Measurements from ENCODE around the gene GAMT.
"Not testable (repeated sequence)": the region's sequence is repeated elsewhere in the genome, so short reads cannot be mapped to it uniquely, and the experiment has no call there.

GAMT gene

GRCh38 chr19:1440418-1440801 lies 39.1 kb upstream of the GAMT start:
- Histone ChIP-seq H3K27me3 (ENCODE audit: insufficient read depth, low read length) (peaks cover 2% of the 10 kb centered on the region), H3K27ac (ENCODE audit: low read depth, low read length) (no peak overlapping the region; the same call in 1 of the 2 replicates), H3K9me3 (ENCODE audit: insufficient read depth, low read depth, low read length) (no peaks in the 10 kb centered on the region), H3K9ac (ENCODE audit: low read depth, low read length) (no peak overlapping the region), H3K36me3 (ENCODE audit: insufficient read depth, low read length) (peaks cover 43% of the 10 kb centered on the region), H3K4me1 (ENCODE audit: insufficient read depth, low read length) (no peaks in the 10 kb centered on the region; the same call in 1 of the 2 replicates), H3K4me3 (ENCODE audit: low read length) (no peak overlapping the region; the same call in 1 of the 2 replicates)
- 97% methylated on average over 15 of the region's 15 CpGs for WGBS

- not testable (repeated sequence) for H3K9me3 ChIP-seq (ENCODE audit: insufficient read depth, low read depth, low read length); H3K4me1 ChIP-seq (ENCODE audit: insufficient read depth, low read length); H3K27me3 ChIP-seq (ENCODE audit: insufficient read depth, low read length)
- H3K4me3 ChIP-seq (ENCODE audit: low read length) = peak overlapping the region; percentile 60
- H3K36me3 ChIP-seq (ENCODE audit: insufficient read depth, low read length) = peaks cover 48% of the 10 kb centered on the region
- WGBS = 84% methylated on average over 57 of the region's 57 CpGs
- peak overlapping the region; percentile 98 for H3K9ac ChIP-seq (ENCODE audit: low read depth, low read length)
- H3K27ac ChIP-seq (ENCODE audit: low read depth, low read length) = peak overlapping the region; percentile 49; the same call in 1 of the 2 replicates
These were observed 38.4 kb upstream of the GAMT start for GRCh38 chr19:1439525-1440417.

GRCh38 chr19:1438933-1439354 lies 37.6 kb upstream of the GAMT start:
- H3K4me1 ChIP-seq (ENCODE audit: insufficient read depth, low read length) = no peaks in the 10 kb centered on the region; the same call in 1 of the 2 replicates
- H3K36me3 ChIP-seq (ENCODE audit: insufficient read depth, low read length) = peaks cover 56% of the 10 kb centered on the region
- peak overlapping the region; percentile 60 for H3K4me3 ChIP-seq (ENCODE audit: low read length)
- H3K27me3 ChIP-seq (ENCODE audit: insufficient read depth, low read length) = no peaks in the 10 kb centered on the region
- under 1% methylated on average over 26 of the region's 26 CpGs for WGBS
- peak overlapping the region; percentile 88 for H3K27ac ChIP-seq (ENCODE audit: low read depth, low read length)
- H3K9ac ChIP-seq (ENCODE audit: low read depth, low read length) = peak overlapping the region; percentile 98
- H3K9me3 ChIP-seq (ENCODE audit: insufficient read depth, low read depth, low read length) = no peaks in the 10 kb centered on the region

- WGBS = 2% methylated on average over 100 of the region's 100 CpGs
- peaks cover 62% of the 10 kb centered on the region for H3K36me3 ChIP-seq (ENCODE audit: insufficient read depth, low read length)
- H3K4me1 ChIP-seq (ENCODE audit: insufficient read depth, low read length) = no peaks in the 10 kb centered on the region; the same call in 1 of the 2 replicates
- H3K9me3 ChIP-seq (ENCODE audit: insufficient read depth, low read depth, low read length) = no peaks in the 10 kb centered on the region
- H3K4me3 ChIP-seq (ENCODE audit: low read length) = peak within 1 kb of the TSS; percentile 60
- H3K9ac ChIP-seq (ENCODE audit: low read depth, low read length) = peak within 1 kb of the TSS; percentile 98
- H3K27ac ChIP-seq (ENCODE audit: low read depth, low read length) = peak within 1 kb of the TSS; percentile 88
- H3K27me3 ChIP-seq (ENCODE audit: insufficient read depth, low read length) = no peaks in the 10 kb centered on the region
These were observed 36.9 kb upstream of the GAMT start, which contains the start of gene RPS15 for GRCh38 chr19:1438035-1438932. RPS15 (plus strand) TSS chr19:1438396; CDS start chr19:1438426, 30 bp downstream.

GRCh38 chr19:1437609-1438008 lies 36.3 kb upstream of the GAMT start:
- Histone ChIP-seq H3K9ac (ENCODE audit: low read depth, low read length) (no peak overlapping the region), H3K4me3 (ENCODE audit: low read length) (peak overlapping the region; percentile 60; the same call in 1 of the 2 replicates), H3K36me3 (ENCODE audit: insufficient read depth, low read length) (peaks cover 66% of the 10 kb centered on the region), H3K27ac (ENCODE audit: low read depth, low read length) (no peak overlapping the region), H3K9me3 (ENCODE audit: insufficient read depth, low read depth, low read length) (no peaks in the 10 kb centered on the region), H3K27me3 (ENCODE audit: insufficient read depth, low read length) (no peaks in the 10 kb centered on the region), H3K4me1 (ENCODE audit: insufficient read depth, low read length) (no peaks in the 10 kb centered on the region; the same call in 1 of the 2 replicates)
- WGBS = 92% methylated on average over 8 of the region's 8 CpGs

- Histone ChIP-seq H3K27ac (ENCODE audit: low read depth, low read length) (no peak overlapping the region), H3K36me3 (ENCODE audit: insufficient read depth, low read length) (peaks cover 63% of the 10 kb centered on the region), H3K9me3 (ENCODE audit: insufficient read depth, low read depth, low read length) (no peaks in the 10 kb centered on the region), H3K4me1 (ENCODE audit: insufficient read depth, low read length) (no peaks in the 10 kb centered on the region; the same call in 1 of the 2 replicates), H3K4me3 (ENCODE audit: low read length) (no peak overlapping the region), H3K9ac (ENCODE audit: low read depth, low read length) (no peak overlapping the region), H3K27me3 (ENCODE audit: insufficient read depth, low read length) (no peaks in the 10 kb centered on the region)
- WGBS = 90% methylated on average over 21 of the region's 21 CpGs
These were observed 34.1 kb upstream of the GAMT start for GRCh38 chr19:1435378-1435989.

- Histone ChIP-seq H3K27me3 (ENCODE audit: insufficient read depth, low read length) (no peaks in the 10 kb centered on the region), H3K36me3 (ENCODE audit: insufficient read depth, low read length) (peaks cover 61% of the 10 kb centered on the region), H3K9me3 (ENCODE audit: insufficient read depth, low read depth, low read length) (no peaks in the 10 kb centered on the region), H3K27ac (ENCODE audit: low read depth, low read length) (no peak overlapping the region), H3K9ac (ENCODE audit: low read depth, low read length) (no peak overlapping the region), H3K4me1 (ENCODE audit: insufficient read depth, low read length) (no peaks in the 10 kb centered on the region; the same call in 1 of the 2 replicates), H3K4me3 (ENCODE audit: low read length) (no peak overlapping the region)
- 94% methylated on average over 38 of the region's 39 CpGs for WGBS
These were observed 33.3 kb upstream of the GAMT start for GRCh38 chr19:1434577-1435060.

GRCh38 chr19:1434040-1434366 lies 32.7 kb upstream of the GAMT start:
- WGBS = 95% methylated on average over 17 of the region's 17 CpGs
- no peaks in the 10 kb centered on the region for H3K9me3 ChIP-seq (ENCODE audit: insufficient read depth, low read depth, low read length)
- peaks cover 61% of the 10 kb centered on the region for H3K36me3 ChIP-seq (ENCODE audit: insufficient read depth, low read length)
- H3K4me3 ChIP-seq (ENCODE audit: low read length) = no peak overlapping the region
- no peak overlapping the region for H3K27ac ChIP-seq (ENCODE audit: low read depth, low read length)
- H3K4me1 ChIP-seq (ENCODE audit: insufficient read depth, low read length) = no peaks in the 10 kb centered on the region
- no peaks in the 10 kb centered on the region for H3K27me3 ChIP-seq (ENCODE audit: insufficient read depth, low read length)
- H3K9ac ChIP-seq (ENCODE audit: low read depth, low read length) = no peak overlapping the region

GRCh38 chr19:1433119-1434039 lies 32.0 kb upstream of the GAMT start:
- H3K36me3 ChIP-seq (ENCODE audit: insufficient read depth, low read length) = peaks cover 68% of the 10 kb centered on the region
- 95% methylated on average over 47 of the region's 47 CpGs for WGBS

GRCh38 chr19:1432507-1432887 lies 31.2 kb upstream of the GAMT start:
- Histone ChIP-seq H3K9me3 (ENCODE audit: insufficient read depth, low read depth, low read length) (no peaks in the 10 kb centered on the region), H3K36me3 (ENCODE audit: insufficient read depth, low read length) (peaks cover 76% of the 10 kb centered on the region), H3K9ac (ENCODE audit: low read depth, low read length) (no peak overlapping the region), H3K4me3 (ENCODE audit: low read length) (no peak overlapping the region), H3K27ac (ENCODE audit: low read depth, low read length) (no peak overlapping the region), H3K4me1 (ENCODE audit: insufficient read depth, low read length) (no peaks in the 10 kb centered on the region), H3K27me3 (ENCODE audit: insufficient read depth, low read length) (no peaks in the 10 kb centered on the region)
- 97% methylated on average over 16 of the region's 16 CpGs for WGBS

More at GRCh38 chr19:1433119-1434039, 32.0 kb upstream of the GAMT start:
- Histone ChIP-seq H3K9me3 (ENCODE audit: insufficient read depth, low read depth, low read length) (no peaks in the 10 kb centered on the region), H3K4me3 (ENCODE audit: low read length) (no peak overlapping the region), H3K27ac (ENCODE audit: low read depth, low read length) (no peak overlapping the region), H3K4me1 (ENCODE audit: insufficient read depth, low read length) (no peaks in the 10 kb centered on the region), H3K9ac (ENCODE audit: low read depth, low read length) (no peak overlapping the region), H3K27me3 (ENCODE audit: insufficient read depth, low read length) (no peaks in the 10 kb centered on the region)
